K562 treated with DMSO at 1 percent for 12 hours (cell line): ENCODE data around the gene SPP2. TPM values are rescaled to one million over a fixed set of nuclear protein-coding genes. Genes with fewer than 3 reads are reported as not detected.

Experiments used
- total RNA-seq: library from RNA; unstranded; fragments of 300-600 nt; gene quantifications from 2 replicates; pipeline ENCODE4 v1.2.3, GENCODE V29; 2022; ENCODE audit not compliant: insufficient read depth

Gene SPP2
- not detected in 2 replicates for total RNA-seq

GRCh38 chr2:234050455-234051135, at the start of gene SPP2:
TSS of gene SPP2 (plus strand) at chr2:234050702. CDS start at chr2:234050787, 85 bp downstream.

Other genes starting within 250 kb of the SPP2 start
- gene HJURP, start 196.2 kb upstream of the SPP2 start, total RNA-seq, result 13.3 and 29.6 TPM in 2 replicates
- gene TRPM8, start 133.3 kb upstream of the SPP2 start, total RNA-seq, result not detected in 2 replicates